ENCODE results near the gene KIF5A. TPM values are rescaled to one million over a fixed set of nuclear protein-coding genes. Genes with fewer than 3 reads are reported as not detected.
A peak's percentile ranks its signal among the peaks of the same experiment; 100 is the strongest.

KIF5A gene
- polyA plus RNA-seq, 1 of the 3 experiments (the other 2 are of a cell fraction): 6.2 TPM

GRCh38 chr12:57620245-57620935 is 70.5 kb downstream of the KIF5A start:
- H3K27ac ChIP-seq (ENCODE audit: low read depth in 2 of 2, low read length in 1 of 2): no peak overlapping the region
- ChIA-PET POLR2A (interaction anchor here (0.6 to 1.9 kb wide), 6 partner anchors 8 to 37 kb away, joined by 3 to 6 read pairs (median 4); partner anchors contain the start of gene PIP4K2C), CTCF (interaction anchor here (0.6 to 11.0 kb wide), 20 partner anchors 8 to 381 kb away, joined by 3 to 298 read pairs (median 5); partner anchors contain the start of genes ARHGEF25, B4GALNT1, DTX3 and PIP4K2C)
- H3K79me2 ChIP-seq (ENCODE audit: insufficient read depth): no peaks in the 10 kb centered on the region
- no peak overlapping the region for H3K9ac ChIP-seq
- H3K27me3 ChIP-seq (ENCODE audit: insufficient read depth): no peaks in the 10 kb centered on the region
- peaks cover 0 to 7% of the 10 kb centered on the region in 2 experiments; a peak in 1 of 4 replicates for H3K4me1 ChIP-seq (ENCODE audit: control insufficient read depth in 1 of 2, insufficient read depth in 2 of 2, low read depth in 1 of 2, low read length in 1 of 2)
- H3K4me3 ChIP-seq (ENCODE audit: low read depth in 2 of 2, low read length in 1 of 2): no peak overlapping the region
- no peaks in the 10 kb centered on the region for H3K9me2 ChIP-seq
- no peak for TF ChIP-seq POLR2AphosphoS5 (IDR thresholded peaks at IDR 0.05; ENCODE audit: low read depth, low read length)
- TF ChIP-seq RCOR1 (IDR thresholded peaks at IDR 0.05; ENCODE audit: low read length): no peak
- no peak for TF ChIP-seq TCF12 (IDR thresholded peaks at IDR 0.05)
- TF ChIP-seq YY1 (IDR thresholded peaks at IDR 0.05; ENCODE audit: low read depth): no peak
- no peak for TF ChIP-seq MAX (IDR thresholded peaks at IDR 0.05; ENCODE audit: low read depth)
- no peak for TF ChIP-seq EZH2phosphoT487 (IDR thresholded peaks at IDR 0.05; ENCODE audit: borderline replicate concordance, low read depth)
- TF ChIP-seq SIN3A (IDR thresholded peaks at IDR 0.05; ENCODE audit: borderline replicate concordance, low read depth, low read length): no peak
- no peak for TF ChIP-seq GATA2 (CRISPR knock-in tag; IDR thresholded peaks at IDR 0.05)
- no peak for TF ChIP-seq NRF1 (IDR thresholded peaks at IDR 0.05; ENCODE audit: low read depth, low read length)
- H4K20me1 ChIP-seq (ENCODE audit: insufficient read depth): no peaks in the 10 kb centered on the region
- peaks cover 4% of the 10 kb centered on the region for H3F3A ChIP-seq (replicated peaks; ENCODE audit: insufficient read depth)
- H3K9me3 ChIP-seq: no peaks in the 10 kb centered on the region
- no peak for DNase-seq
- peaks cover 0 to 14% of the 10 kb centered on the region in 2 experiments for H3K36me3 ChIP-seq (replicated peaks in 1 of 2; ENCODE audit: control insufficient read depth in 1 of 2, insufficient read depth in 2 of 2, low read length in 1 of 2)
- H2AFZ ChIP-seq (ENCODE audit: low read depth): no peak overlapping the region
- 87% methylated on average over 10 of the region's 13 CpGs for WGBS (ENCODE audit: low lambda C conversion rate)
- no peak overlapping the region for H3K4me2 ChIP-seq

DNA sequence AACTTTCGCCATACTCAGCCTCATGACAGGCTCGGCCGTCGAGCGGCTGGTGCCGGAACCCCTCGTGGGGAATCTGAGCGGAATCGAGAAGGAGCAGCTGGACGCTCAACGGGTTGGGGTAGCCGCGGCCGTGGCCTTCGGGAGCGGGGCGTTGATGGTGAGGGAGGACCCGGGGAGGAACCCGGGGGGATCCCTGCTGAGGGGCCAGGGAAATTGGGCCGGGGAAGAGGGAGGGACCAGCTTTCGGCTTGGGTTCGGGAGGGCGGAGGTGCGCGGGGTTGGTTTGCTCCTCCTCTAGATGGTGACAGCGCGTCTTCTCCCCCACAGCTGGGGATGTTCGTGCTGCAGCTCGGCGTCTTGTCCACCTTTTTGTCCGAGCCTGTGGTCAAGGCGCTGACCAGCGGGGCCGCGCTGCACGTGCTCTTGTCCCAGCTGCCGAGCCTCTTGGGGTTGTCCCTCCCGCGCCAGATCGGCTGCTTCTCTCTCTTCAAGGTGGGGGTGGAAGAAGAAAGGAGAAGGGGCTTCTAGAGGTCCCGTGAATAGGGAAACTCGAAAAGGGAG is 71.2 kb downstream of the KIF5A start:
- Histone ChIP-seq H3K4me3 (ENCODE audit: low read depth in 2 of 2, low read length in 1 of 2) (no peak overlapping the region), H3K36me3 (replicated peaks in 1 of 2; ENCODE audit: control insufficient read depth in 1 of 2, insufficient read depth in 2 of 2, low read length in 1 of 2) (peaks cover 0 to 8% of the 10 kb centered on the region in 2 experiments), H4K20me1 (ENCODE audit: insufficient read depth) (no peaks in the 10 kb centered on the region), H2AFZ (ENCODE audit: low read depth) (no peak overlapping the region), H3K9me3 (no peaks in the 10 kb centered on the region), H3K9ac (no peak overlapping the region), H3K79me2 (ENCODE audit: insufficient read depth) (no peaks in the 10 kb centered on the region), H3F3A (replicated peaks; ENCODE audit: insufficient read depth) (peaks cover 4% of the 10 kb centered on the region), H3K27me3 (ENCODE audit: insufficient read depth) (no peaks in the 10 kb centered on the region), H3K4me1 (ENCODE audit: control insufficient read depth in 1 of 2, insufficient read depth in 2 of 2, low read depth in 1 of 2, low read length in 1 of 2) (peaks cover 0 to 7% of the 10 kb centered on the region in 2 experiments; a peak in 1 of 4 replicates), H3K4me2 (no peak overlapping the region), H3K27ac (ENCODE audit: low read depth in 2 of 2, low read length in 1 of 2) (no peak overlapping the region), H3K9me2 (no peaks in the 10 kb centered on the region)
- POLR2A ChIA-PET: interaction anchor here (1.0 to 1.9 kb wide), 2 partner anchors 29 to 36 kb away, joined by 3 to 6 read pairs; partner anchors contain the start of gene PIP4K2C
- no peak for TF ChIP-seq POLR2AphosphoS5 (IDR thresholded peaks at IDR 0.05; ENCODE audit: low read depth, low read length)
- TF ChIP-seq SMC3 (IDR thresholded peaks at IDR 0.05; ENCODE audit: low read depth, low read length): no peak
- no peak for TF ChIP-seq FOXJ3 (CRISPR knock-in tag; IDR thresholded peaks at IDR 0.05)
- no peak for TF ChIP-seq RFX5 (IDR thresholded peaks at IDR 0.05; ENCODE audit: low read length)
- no peak for TF ChIP-seq EP300 (IDR thresholded peaks at IDR 0.05; ENCODE audit: borderline replicate concordance in 1 of 2, low read depth in 1 of 2, low read length in 1 of 2)
- TF ChIP-seq TAF1 (IDR thresholded peaks at IDR 0.05; ENCODE audit: borderline replicate concordance, low read depth, low read length): no peak
- TF ChIP-seq FOSL2 (IDR thresholded peaks at IDR 0.05; ENCODE audit: borderline replicate concordance, low read depth): no peak
- 86% methylated on average over 39 of the region's 42 CpGs for WGBS (ENCODE audit: low lambda C conversion rate)
- CTCF ChIA-PET: interaction anchor here (0.6 to 11.0 kb wide), 19 partner anchors 8 to 382 kb away, joined by 3 to 298 read pairs (median 5); partner anchors contain the start of genes ARHGEF25, B4GALNT1, DTX3 and PIP4K2C
- peak; percentile 59 for DNase-seq
